Measurements from ENCODE around the gene BSND. TPM values are rescaled to one million over a fixed set of nuclear protein-coding genes. Genes with fewer than 3 reads are reported as not detected.
"Not testable (repeated sequence)": the region's sequence is repeated elsewhere in the genome, so short reads cannot be mapped to it uniquely, and the experiment has no call there.

Gene BSND
- total RNA-seq, 1 experiment from 2014 or later: not detected

DNA sequence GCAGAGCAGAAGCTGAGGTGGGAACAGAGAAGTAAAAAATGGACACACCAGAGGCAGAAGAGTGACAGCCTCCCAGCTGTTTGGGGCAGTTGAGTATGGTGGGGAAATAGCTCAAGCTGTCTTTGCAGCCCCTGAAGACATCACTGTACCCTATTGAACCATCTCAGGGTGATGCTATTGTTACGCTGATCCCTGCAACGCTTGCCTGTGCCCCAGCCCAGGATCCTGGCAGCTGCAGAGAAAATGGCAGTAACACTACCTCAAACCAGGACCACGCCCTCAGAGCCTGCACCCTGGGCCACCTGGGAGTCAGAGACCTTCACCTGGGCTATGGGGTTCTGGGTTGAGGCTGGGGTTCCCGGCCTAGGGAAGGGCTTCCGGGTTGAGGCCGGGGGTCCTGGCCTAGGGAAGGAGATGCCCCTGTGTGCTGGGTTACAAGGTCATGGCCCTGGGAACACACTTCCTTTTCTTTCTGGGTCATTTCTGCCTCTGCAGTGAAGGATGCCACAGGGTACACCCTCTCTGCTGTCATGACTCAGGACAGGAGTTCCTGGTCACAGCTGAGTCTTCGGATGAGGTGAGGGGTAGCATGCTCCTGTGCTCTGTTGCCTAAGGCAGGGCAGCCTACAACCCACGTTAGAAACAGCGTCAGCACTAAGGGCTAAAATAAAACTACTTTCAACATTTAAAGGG lies 11.6 kb downstream of the BSND start:
- Histone ChIP-seq H3K9me3 (replicated peaks) (no peaks in the 10 kb centered on the region), H3K4me3 (no peak overlapping the region), H3K27me3 (peaks cover 5% of the 10 kb centered on the region; the same call in 1 of the 2 replicates), H3K4me1 (no peaks in the 10 kb centered on the region), H3K36me3 (no peaks in the 10 kb centered on the region), H3K27ac (no peak overlapping the region)
- no peak for DNase-seq

DNA sequence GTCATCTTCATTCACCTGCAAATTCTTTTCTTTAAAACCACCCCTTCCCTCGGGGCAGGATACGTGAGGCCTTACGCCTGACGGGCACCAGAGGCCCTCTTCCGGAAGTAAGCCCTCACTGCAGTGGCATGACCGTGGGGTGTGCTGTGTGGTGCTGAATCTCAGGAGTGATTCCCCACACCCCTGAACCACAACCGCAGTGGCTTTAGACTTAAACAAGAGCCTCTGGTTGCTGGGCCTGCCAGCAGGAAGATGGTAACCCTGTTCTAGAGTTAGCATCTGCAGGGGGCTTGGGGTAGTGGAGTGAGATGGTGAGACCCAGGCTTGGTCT lies 12.1 kb downstream of the BSND start:
- Histone ChIP-seq H3K9me3 (replicated peaks) (no peaks in the 10 kb centered on the region), H3K4me3 (no peak overlapping the region)
- DNase-seq: no peak

DNA sequence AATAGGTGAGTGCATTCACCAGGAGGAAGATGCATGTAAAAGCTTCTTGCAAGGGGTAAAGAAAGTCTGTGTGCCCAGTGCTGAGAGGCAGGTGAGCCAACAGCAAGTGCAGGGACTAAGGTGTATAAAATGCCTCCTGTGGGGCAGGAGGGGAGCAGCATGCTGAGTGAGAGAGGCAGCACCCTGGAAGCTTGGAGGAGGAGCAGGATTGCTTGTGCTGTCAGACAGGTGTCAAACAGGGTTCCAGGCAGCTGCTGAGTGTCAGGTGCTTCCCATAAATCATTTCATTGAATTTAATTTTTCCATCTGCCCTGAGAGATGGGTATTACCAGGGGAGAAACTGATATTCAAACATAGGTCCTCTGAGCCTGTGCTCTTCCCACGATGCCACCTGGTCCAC lies 13.9 kb downstream of the BSND start:
- no peak for DNase-seq
- H3K9me3 ChIP-seq (replicated peaks): no peaks in the 10 kb centered on the region
- no peak overlapping the region for H3K27ac ChIP-seq
- no peaks in the 10 kb centered on the region for H3K4me1 ChIP-seq
- H3K36me3 ChIP-seq: no peaks in the 10 kb centered on the region
- no peak overlapping the region for H3K4me3 ChIP-seq
- peaks cover 5% of the 10 kb centered on the region; the same call in 1 of the 2 replicates for H3K27me3 ChIP-seq

More for the DNA sequence above, 12.1 kb downstream of the BSND start:
- Histone ChIP-seq H3K36me3 (no peaks in the 10 kb centered on the region), H3K27me3 (peaks cover 5% of the 10 kb centered on the region; the same call in 1 of the 2 replicates), H3K27ac (no peak overlapping the region), H3K4me1 (no peaks in the 10 kb centered on the region)

DNA sequence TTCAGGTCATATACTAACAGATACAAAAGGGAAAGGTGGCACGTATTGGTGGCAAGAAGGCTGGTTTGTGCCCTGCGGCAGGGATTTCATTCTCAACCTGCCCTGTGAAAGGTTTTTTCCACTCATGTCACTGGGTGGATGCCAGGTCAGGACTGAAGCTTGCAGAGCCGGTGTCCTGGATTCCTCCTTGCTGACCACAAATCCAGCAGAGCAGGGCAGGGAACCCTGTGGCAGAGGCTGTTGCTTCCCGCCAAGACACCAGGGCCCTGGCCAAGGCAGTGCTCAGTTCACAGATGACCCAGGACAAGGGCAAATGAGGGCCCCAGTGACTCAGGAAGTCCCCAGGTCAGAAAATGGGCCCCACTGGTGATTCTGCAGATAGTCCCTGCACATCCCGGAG lies 16.4 kb downstream of the BSND start:
- no peak for DNase-seq
- Histone ChIP-seq H3K4me1 (no peaks in the 10 kb centered on the region), H3K4me3 (no peak overlapping the region), H3K36me3 (no peaks in the 10 kb centered on the region), H3K27ac (no peak overlapping the region), H3K27me3 (peaks cover 5% of the 10 kb centered on the region; the same call in 1 of the 2 replicates), H3K9me3 (replicated peaks) (no peaks in the 10 kb centered on the region)

DNA sequence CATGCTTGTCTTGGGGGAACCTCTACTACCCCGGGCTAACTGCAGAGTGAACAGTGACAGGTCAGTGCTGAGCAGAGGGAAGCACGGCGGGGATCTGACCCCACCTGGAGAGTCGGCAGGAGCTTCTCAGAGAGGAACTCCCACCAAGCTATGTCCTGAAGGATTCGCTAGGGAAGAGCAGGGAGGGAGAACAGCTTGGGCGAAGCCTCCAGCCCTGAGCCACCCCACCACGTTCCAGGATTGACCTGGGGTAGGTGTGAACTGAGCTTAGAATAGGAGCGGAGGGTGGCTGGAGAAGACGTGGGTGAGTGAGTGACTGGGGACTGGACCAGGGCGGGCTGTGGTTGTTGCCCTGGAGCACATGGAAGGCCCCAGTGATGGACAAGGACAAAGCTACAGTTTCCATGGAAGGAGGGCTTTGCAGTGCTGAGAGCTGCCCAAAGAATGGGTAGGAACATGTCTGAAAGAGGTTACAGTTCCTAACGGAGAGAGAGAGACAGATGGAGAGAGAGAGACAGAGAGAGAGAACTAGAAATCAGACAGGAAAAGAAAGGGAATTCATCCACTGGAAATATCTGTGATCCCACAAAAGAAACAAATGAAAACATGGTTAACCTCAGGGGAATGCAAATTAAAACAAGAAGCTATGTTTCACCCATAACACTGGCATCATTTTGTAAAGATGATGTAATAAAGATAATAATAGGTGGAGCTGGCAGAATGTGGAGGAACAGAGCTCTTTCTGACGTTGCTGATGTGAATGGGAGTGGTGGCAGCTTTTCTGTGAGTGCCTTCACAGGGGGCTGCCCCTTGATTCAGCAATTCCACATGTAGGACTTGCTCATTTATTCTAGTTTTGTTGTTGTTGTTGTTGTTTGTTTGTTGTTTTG lies 17.2 kb downstream of the BSND start:
- Histone ChIP-seq H3K27me3 (peaks cover 2% of the 10 kb centered on the region; the same call in 1 of the 2 replicates), H3K4me1 (no peaks in the 10 kb centered on the region), H3K36me3 (no peaks in the 10 kb centered on the region), H3K9me3 (replicated peaks) (no peaks in the 10 kb centered on the region), H3K27ac (no peak overlapping the region), H3K4me3 (no peak overlapping the region)
- no peak for DNase-seq

DNA sequence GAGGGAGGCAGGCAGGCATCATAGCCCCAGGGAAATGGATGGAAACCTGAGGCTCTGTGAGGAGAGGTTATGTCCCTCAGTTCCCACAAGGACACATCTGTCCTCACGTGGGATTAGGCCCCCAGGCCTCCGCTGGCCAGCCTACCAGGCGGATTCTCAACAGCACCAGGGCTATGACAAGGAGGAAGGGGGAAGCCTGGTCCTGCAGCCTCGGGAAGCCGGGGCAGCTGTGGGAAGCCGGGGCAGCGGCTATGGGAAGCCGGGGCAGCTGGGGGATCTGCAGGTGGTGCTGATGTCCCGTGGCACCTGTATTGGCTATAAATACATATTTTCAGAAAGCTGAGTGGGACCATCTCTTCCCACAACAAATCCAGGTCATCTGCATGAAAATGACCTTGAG lies 19.7 kb downstream of the BSND start:
- Histone ChIP-seq H3K4me3 (no peak overlapping the region), H3K27ac (no peak overlapping the region), H3K9me3 (replicated peaks) (no peaks in the 10 kb centered on the region), H3K4me1 (no peaks in the 10 kb centered on the region), H3K27me3 (no peaks in the 10 kb centered on the region), H3K36me3 (no peaks in the 10 kb centered on the region)
- DNase-seq: peak in 1 of 2 experiments; percentile 32

DNA sequence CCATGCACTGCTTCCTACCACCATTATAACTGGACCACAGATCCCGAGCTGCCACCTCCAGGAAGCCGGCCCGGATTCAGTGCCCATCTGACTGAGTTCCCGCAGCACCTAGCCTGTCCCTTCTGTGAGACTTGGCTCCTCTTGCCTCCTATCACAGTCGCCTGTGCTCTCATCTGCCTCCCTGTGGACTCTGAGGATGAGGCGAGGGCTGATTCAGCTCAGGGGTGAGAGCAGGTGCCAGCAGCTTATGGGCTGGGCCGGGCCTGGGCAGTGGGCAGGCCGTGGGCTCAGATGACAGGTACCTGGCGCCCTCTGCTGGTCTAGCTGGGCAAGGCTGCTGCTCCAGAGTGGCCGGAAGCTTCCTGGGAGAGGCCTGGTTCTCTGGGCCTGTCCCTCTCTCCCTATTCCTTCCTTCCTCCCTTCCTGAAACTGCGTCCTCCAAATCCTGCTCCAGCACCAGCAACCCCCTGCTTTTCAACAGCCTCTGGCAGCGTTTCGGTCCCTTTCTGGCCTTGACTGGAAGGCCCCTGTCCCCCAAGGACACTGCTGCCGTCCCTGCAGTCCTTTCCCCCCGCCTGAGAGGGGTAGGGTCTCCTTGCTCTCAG lies 23.3 kb downstream of the BSND start:
- Histone ChIP-seq H3K36me3 (no peaks in the 10 kb centered on the region), H3K4me1 (no peaks in the 10 kb centered on the region), H3K9me3 (replicated peaks) (no peaks in the 10 kb centered on the region)

DNA sequence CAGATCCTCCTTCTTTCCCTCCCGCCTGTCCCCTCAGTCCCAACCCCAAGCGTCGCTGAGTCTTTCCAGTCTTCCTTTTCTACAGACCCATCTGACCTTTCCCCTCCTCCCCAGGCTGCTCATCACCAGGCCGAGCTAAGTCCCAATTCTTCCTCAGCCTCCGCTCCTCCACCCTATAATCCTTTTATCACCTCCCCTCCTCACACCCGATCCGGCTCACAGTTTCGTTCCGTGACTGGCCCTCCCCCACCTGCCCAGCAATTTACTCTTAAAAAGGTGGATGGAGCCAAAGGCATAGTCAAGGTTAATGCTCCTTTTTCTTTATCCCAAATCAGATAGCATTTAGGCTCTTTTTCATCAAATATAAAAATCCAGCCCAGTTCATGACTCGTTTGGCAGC lies 25.4 kb downstream of the BSND start:
- H3K36me3 ChIP-seq; H3K9me3 ChIP-seq (replicated peaks); H3K4me3 ChIP-seq; DNase-seq; H3K4me1 ChIP-seq; H3K27me3 ChIP-seq; H3K27ac ChIP-seq: not testable (repeated sequence)

More for the DNA sequence above, 23.3 kb downstream of the BSND start:
- H3K27me3 ChIP-seq: no peaks in the 10 kb centered on the region
- H3K27ac ChIP-seq: no peak overlapping the region
- H3K4me3 ChIP-seq: no peak overlapping the region
- DNase-seq: peak; percentile 88 to 94

DNA sequence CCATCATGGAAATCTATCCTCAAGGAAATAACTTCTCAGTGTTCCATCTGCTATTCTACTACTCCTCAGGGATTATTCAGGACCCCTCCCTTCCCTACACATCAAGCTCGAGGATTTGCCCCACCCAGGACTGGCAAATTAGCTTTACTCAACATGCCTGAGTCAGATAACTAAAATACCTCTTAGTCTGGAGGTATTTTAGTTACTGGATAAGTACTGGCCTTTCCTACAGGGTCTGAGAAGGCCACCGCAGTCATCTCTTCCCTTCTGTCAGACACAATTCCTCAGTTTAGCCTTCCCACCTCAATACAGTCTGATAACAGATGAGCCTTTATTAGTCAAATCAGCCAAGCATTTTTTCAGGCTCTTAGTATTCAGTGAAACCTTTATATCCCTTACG lies 27.9 kb downstream of the BSND start:
- not testable (repeated sequence) for H3K27me3 ChIP-seq, H3K36me3 ChIP-seq, H3K4me3 ChIP-seq

DNA sequence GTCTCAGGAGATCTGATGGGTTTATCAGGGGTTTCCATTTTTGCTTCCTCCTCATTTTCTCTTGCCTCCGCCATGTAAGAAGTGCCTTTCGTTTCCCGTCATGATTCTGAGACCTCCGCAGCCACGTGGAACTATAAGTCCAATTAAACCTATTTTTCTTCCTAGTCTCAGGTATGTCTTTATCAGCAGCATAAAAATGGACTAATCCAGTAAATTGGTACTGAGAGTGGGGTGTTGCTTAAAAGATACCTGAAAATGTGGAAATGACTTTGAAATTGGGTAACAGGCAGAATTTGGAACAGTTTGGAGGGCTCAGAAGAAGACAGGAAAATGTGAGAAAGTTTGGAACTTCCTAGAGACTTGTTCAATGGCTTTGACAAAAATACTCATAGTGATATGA lies 32.4 kb downstream of the BSND start:
- not testable (repeated sequence) for H3K36me3 ChIP-seq; H3K27ac ChIP-seq; H3K27me3 ChIP-seq; H3K4me3 ChIP-seq; DNase-seq; H3K9me3 ChIP-seq (replicated peaks); H3K4me1 ChIP-seq

More for the DNA sequence above, 27.9 kb downstream of the BSND start:
- not testable (repeated sequence) for DNase-seq; H3K9me3 ChIP-seq (replicated peaks); H3K4me1 ChIP-seq; H3K27ac ChIP-seq

DNA sequence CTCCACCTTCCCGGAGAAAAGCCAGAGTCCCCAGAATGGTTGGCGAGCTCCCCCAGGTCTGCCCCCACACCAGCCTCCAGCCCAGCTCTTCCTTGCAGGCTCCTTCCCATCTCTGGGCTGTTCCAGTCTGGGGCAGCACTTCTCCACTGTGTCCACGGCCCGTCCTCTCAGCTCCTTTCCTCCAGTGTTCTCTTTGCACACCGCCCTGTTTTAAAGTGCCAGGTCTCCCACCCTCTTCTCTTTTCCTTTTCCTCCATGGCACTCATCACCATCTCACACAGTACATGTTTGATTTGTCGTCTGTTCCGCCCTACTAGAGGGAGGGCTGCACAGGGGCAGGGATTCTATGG lies 34.5 kb downstream of the BSND start:
- H3K27me3 ChIP-seq: peaks cover 8% of the 10 kb centered on the region
- DNase-seq: no peak
- H3K4me3 ChIP-seq: no peak overlapping the region
- 0 out of 2 replicates have a peak, but pooled peaks cover 3% of the 10 kb centered on the region for H3K4me1 ChIP-seq
- no peaks in the 10 kb centered on the region for H3K9me3 ChIP-seq (replicated peaks)
- no peaks in the 10 kb centered on the region for H3K36me3 ChIP-seq
- no peak overlapping the region for H3K27ac ChIP-seq

DNA sequence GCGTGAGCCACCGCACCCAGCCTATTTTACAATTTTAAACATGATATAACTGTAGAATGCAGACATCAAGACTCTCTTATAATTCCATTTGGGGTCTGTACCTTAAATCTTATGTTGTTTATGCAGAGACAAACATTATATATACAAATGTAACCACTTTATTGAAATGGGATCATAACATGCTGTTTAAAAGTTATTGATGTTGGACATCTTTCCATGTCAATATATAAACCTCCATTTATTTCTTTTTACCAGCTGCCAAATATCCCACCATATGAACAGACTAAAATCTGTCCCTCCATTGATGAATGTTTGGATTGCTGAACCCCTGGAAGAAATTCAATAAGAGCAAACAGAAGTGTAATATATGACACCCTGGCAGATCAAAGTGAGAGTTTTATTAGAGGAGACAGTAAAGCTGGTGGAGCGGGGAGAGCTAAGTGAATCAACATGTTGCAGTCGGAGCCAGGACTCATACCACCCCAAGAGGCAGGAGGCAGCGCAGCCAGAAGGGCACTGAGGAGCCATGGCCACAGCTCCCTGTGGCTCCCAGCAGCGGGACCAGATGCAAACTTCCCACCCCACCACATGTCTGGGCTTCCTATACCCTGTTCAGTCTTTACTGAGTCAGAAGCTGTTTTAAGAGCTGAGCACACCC lies 35.9 kb downstream of the BSND start:
- DNase-seq: no peak
- Histone ChIP-seq H3K9me3 (replicated peaks) (no peaks in the 10 kb centered on the region), H3K36me3 (no peaks in the 10 kb centered on the region), H3K4me1 (no peaks in the 10 kb centered on the region), H3K4me3 (no peak overlapping the region), H3K27ac (no peak overlapping the region), H3K27me3 (peaks cover 10% of the 10 kb centered on the region)

DNA sequence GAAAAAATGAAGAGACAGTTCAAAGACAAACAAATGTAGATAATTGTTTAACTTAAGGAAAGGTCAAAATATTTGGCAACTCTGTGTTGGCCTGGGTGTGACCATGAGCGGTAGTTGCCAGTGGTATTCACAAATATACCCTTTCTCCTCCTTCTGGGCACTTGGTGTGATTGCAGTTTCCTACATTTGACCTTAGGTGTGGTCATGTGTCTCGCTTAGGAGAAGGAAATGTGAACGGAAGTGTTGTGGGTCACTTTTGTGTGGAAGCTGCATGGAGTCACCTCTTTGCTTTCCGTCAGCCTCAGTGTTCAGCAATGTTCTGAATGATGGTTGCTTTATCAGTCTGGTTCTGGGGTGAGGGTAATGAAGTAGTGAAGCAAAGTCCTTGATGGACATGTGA lies 37.2 kb downstream of the BSND start:
- Histone ChIP-seq H3K27me3 (peaks cover 13% of the 10 kb centered on the region), H3K9me3 (replicated peaks) (no peaks in the 10 kb centered on the region), H3K4me1 (no peaks in the 10 kb centered on the region), H3K36me3 (no peaks in the 10 kb centered on the region), H3K4me3 (no peak overlapping the region), H3K27ac (no peak overlapping the region)
- no peak for DNase-seq

DNA sequence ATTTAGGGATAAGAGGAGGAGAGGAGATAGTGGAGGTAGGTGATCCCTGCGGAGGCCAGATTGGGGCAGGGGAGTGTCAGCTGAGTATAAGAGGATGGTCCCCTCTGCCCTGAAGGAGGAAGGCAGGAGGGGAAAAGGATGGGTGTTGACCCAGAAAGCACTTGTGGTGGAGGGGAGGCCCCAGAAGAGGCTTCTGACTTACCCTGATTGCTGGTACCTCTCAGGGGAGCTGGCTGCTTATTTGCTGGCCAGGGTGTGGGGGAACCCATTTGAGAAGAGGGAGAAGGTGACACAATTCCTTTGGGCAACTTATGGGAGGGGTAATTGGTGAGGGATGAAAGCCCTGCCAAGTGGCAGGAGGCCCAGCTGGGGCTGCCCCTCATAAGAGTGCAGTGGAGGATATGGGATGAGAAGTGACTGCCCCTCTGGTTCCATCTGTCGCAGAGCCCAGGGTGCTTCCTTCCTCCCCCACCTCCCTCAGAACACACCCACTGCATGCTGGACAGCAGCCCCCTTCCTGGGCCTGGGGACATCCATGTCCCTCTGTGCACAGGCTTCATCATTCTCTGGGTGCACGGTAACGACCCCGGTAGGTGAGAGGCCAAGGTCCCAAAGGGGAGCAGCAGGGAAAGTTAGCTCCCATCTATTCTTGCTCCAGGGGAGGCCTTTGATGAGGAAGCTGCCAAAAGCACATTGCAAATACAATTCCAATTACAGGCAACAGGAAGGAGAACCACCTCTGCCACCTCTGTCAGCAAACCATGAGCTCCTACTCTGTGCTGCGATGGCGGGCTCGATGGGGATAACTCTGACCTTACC lies 39.2 kb downstream of the BSND start:
- Histone ChIP-seq H3K4me1 (no peaks in the 10 kb centered on the region), H3K27me3 (peaks cover 13% of the 10 kb centered on the region), H3K9me3 (replicated peaks) (no peaks in the 10 kb centered on the region), H3K27ac (no peak overlapping the region), H3K36me3 (no peaks in the 10 kb centered on the region), H3K4me3 (no peak overlapping the region)
- no peak for DNase-seq
